IMR-90 (cell line): ENCODE results near the gene AHDC1. TPM values are rescaled to one million over a fixed set of nuclear protein-coding genes. Genes with fewer than 3 reads are reported as not detected.

ENCODE experiments used
- ATAC-seq: fragments of 200-7000 bp; cut with Tn5 transposase; 2 replicates; pipeline ENCODE4 v1.9.1; 2020; ENCODE audit warnings: low read depth, mild to moderate bottlenecking, moderate library complexity
- BruUV-seq: library from RNA; stranded (reverse); fragments of 400-500 nt; replicated peaks from 2 replicates; lab custom pipeline; 2021; lab: Mats Ljungman, UMichigan
- CTCF ChIA-PET: fragments of 300-600 bp; formaldehyde crosslinking; extraction: SDS; loops from one replicate; lab custom pipeline; 2021; ENCODE audit warnings: antibody characterized with exemption; lab: Yijun Ruan, JAX
- POLR2A ChIA-PET: fragments of 300-600 bp; sonication (Branson Sonifier 250); formaldehyde crosslinking; loops from one replicate; lab custom pipeline; 2022; ENCODE audit warnings: antibody characterized with exemption; ENCODE audit not compliant: unreplicated experiment; lab: Charles Lee
- DNase-seq: peaks from one replicate; pipeline ENCODE4 v3.0.0; 2013
- H2AFZ ChIP-seq: replicated peaks from 2 replicates; pipeline ENCODE3; 2013; ENCODE audit warnings: low read length, mild to moderate bottlenecking; ENCODE audit not compliant: poor library complexity
- H2AK5ac ChIP-seq: 2 replicates; pipeline ENCODE4 v1.6.1; 2013; ENCODE audit warnings: low read depth, low read length, inconsistent platforms
- H2AK9ac ChIP-seq: replicated peaks from 2 replicates; pipeline ENCODE3; 2013; ENCODE audit warnings: mild to moderate bottlenecking, low read depth, low read length, moderate library complexity; ENCODE audit not compliant: poor library complexity
- H2BK120ac ChIP-seq: 2 replicates; pipeline ENCODE4 v1.6.1; 2013; ENCODE audit warnings: low read depth, low read length, inconsistent platforms
- H2BK15ac ChIP-seq: 3 replicates; pipeline ENCODE4 v1.6.1; 2013; ENCODE audit warnings: low read depth, low read length, inconsistent platforms
- H2BK20ac ChIP-seq: 2 replicates; pipeline ENCODE4 v1.6.1; 2013; ENCODE audit warnings: low read depth, mild to moderate bottlenecking, inconsistent platforms, low read length, moderate library complexity
- H2BK5ac ChIP-seq: 2 replicates; pipeline ENCODE4 v1.6.1; 2013; ENCODE audit warnings: mild to moderate bottlenecking, low read depth, low read length, inconsistent platforms; ENCODE audit not compliant: poor library complexity, severe bottlenecking
- H3K14ac ChIP-seq: replicated peaks from 2 replicates; pipeline ENCODE4 v1.6.1; 2013; ENCODE audit warnings: low read depth, low read length, inconsistent platforms
- H3K18ac ChIP-seq: 2 replicates; pipeline ENCODE4 v1.6.1; 2013; ENCODE audit warnings: low read depth, low read length, control low read depth
- H3K23ac ChIP-seq: 2 replicates; pipeline ENCODE4 v1.6.1; 2013; ENCODE audit warnings: low read depth, low read length, inconsistent platforms
- H3K27ac ChIP-seq: 2 replicates; pipeline ENCODE4 v1.5.1; 2013; ENCODE audit warnings: mild to moderate bottlenecking, control low read depth, low read length; ENCODE audit not compliant: insufficient read depth
- H3K27me3 ChIP-seq: 2 replicates; pipeline ENCODE4 v1.6.1; 2013; ENCODE audit warnings: low read length; ENCODE audit not compliant: control insufficient read depth, insufficient read depth
- H3K36me3 ChIP-seq: 2 replicates; pipeline ENCODE4 v1.6.1; 2013; ENCODE audit warnings: low read length, mixed read lengths; ENCODE audit not compliant: control insufficient read depth, insufficient read depth
- H3K4ac ChIP-seq: 2 replicates; pipeline ENCODE4 v1.6.1; 2013; ENCODE audit warnings: low read depth, low read length, inconsistent platforms
- H3K4me1 ChIP-seq: 2 replicates; pipeline ENCODE4 v1.6.1; 2013; ENCODE audit warnings: low read length, mixed read lengths; ENCODE audit not compliant: control insufficient read depth, insufficient read depth
- H3K4me2 ChIP-seq: 2 replicates; pipeline ENCODE4 v1.6.1; 2013; ENCODE audit warnings: low read depth, mild to moderate bottlenecking, control low read depth, low read length, moderate library complexity
- H3K4me3 ChIP-seq: 2 replicates; pipeline ENCODE4 v1.5.1; 2013; ENCODE audit warnings: low read depth, mild to moderate bottlenecking, control low read depth, low read length, moderate library complexity; ENCODE audit not compliant: insufficient read depth
- H3K56ac ChIP-seq: 2 replicates; pipeline ENCODE4 v1.6.1; 2013; ENCODE audit warnings: low read length, inconsistent platforms; ENCODE audit not compliant: insufficient read depth; ENCODE audit errors: extremely low read depth
- H3K79me1 ChIP-seq, 2 experiments: 2 replicates each; pipeline ENCODE4 v1.6.1; 2013; ENCODE audit warnings: low read length in 2 of 2, inconsistent platforms in 1 of 2, low read depth in 1 of 2
- H3K9ac ChIP-seq: 2 replicates; pipeline ENCODE4 v1.6.1; 2013; ENCODE audit warnings: low read depth, low read length, control low read depth
- H3K9me1 ChIP-seq: 2 replicates; pipeline ENCODE4 v1.6.1; 2013; ENCODE audit warnings: low read length, inconsistent platforms; ENCODE audit not compliant: insufficient read depth
- H3K9me3 ChIP-seq: 2 replicates; pipeline ENCODE4 v1.6.1; 2013; ENCODE audit warnings: low read length; ENCODE audit not compliant: control insufficient read depth, insufficient read depth
- H4K20me1 ChIP-seq: 2 replicates; pipeline ENCODE4 v1.6.1; 2013; ENCODE audit warnings: low read length, inconsistent platforms; ENCODE audit not compliant: insufficient read depth
- H4K5ac ChIP-seq: 2 replicates; pipeline ENCODE4 v1.6.1; 2013; ENCODE audit warnings: mild to moderate bottlenecking, low read depth, low read length, control low read depth
- H4K8ac ChIP-seq, 2 experiments: 2 replicates each; pipeline ENCODE4 v1.6.1; 2013; ENCODE audit warnings: low read depth in 2 of 2, low read length in 2 of 2, control low read depth in 1 of 2, inconsistent platforms in 1 of 2
- H4K91ac ChIP-seq: 2 replicates; pipeline ENCODE4 v1.6.1; 2013; ENCODE audit warnings: low read depth, low read length, inconsistent platforms; ENCODE audit not compliant: insufficient read depth
- CEBPB ChIP-seq: IDR thresholded peaks from 2 replicates; pipeline ENCODE4 v1.6.1; 2012; ENCODE audit warnings: low read depth, low read length, improper control_type of control experiment
- ELK1 ChIP-seq: fragments of 150-350 bp; IDR thresholded peaks from 2 replicates; pipeline ENCODE4 v1.6.1; 2016; ENCODE audit warnings: low read depth, mild to moderate bottlenecking, low read length, moderate library complexity, borderline replicate concordance
- FOS ChIP-seq: fragments of 150-350 bp; IDR thresholded peaks from 2 replicates; pipeline ENCODE4 v1.6.1; 2016; ENCODE audit warnings: low read depth, low read length
- MAFK ChIP-seq: IDR thresholded peaks from 2 replicates; pipeline ENCODE4 v1.6.1; 2012; ENCODE audit warnings: low read depth, low read length, improper control_type of control experiment
- NFE2L2 ChIP-seq: fragments of 150-350 bp; IDR thresholded peaks from 2 replicates; pipeline ENCODE4 v1.6.1; 2016; ENCODE audit warnings: low read depth, mild to moderate bottlenecking, low read length
- RCOR1 ChIP-seq: IDR thresholded peaks from 2 replicates; pipeline ENCODE4 v1.6.1; 2012; ENCODE audit warnings: mild to moderate bottlenecking, low read length, improper control_type of control experiment; ENCODE audit not compliant: insufficient replicate concordance
- RFX5 ChIP-seq: IDR thresholded peaks from 2 replicates; pipeline ENCODE4 v1.8.0; 2012; ENCODE audit warnings: low read depth, mild to moderate bottlenecking, low read length, moderate library complexity
- WGBS, 2 experiments: methylation state at CpG; one replicate each; pipeline versions ENCODE4 v1.1.5 to v1.1.7; 2013; ENCODE audit warnings: missing lambda C conversion rate in 2 of 2; ENCODE audit not compliant: insufficient read length in 1 of 2; ENCODE audit errors: extremely low coverage in 2 of 2; 5-methylcytosine and 5-hydroxymethylcytosine counted together
- dilution Hi-C: fragments of 300-500 bp; cut with HindIII; formaldehyde crosslinking; loops from one replicate; pipeline ENCODE4 v1.14.3; 2018; ENCODE audit warnings: low sequenced_read_pairs; ENCODE audit not compliant: unreplicated experiment
- in situ Hi-C: fragments of 300-500 bp; cut with MboI; formaldehyde crosslinking; loops from 3 replicates; pipeline ENCODE4 v1.14.3; 2019; ENCODE audit warnings: low sequenced_read_pairs, inconsistent platforms, mixed read lengths
- intact Hi-C: fragments of 100-400 bp; cut with micrococcal nuclease; formaldehyde crosslinking; loops from 2 replicates; pipeline ENCODE4 v1.10.0; 2022
- polyA plus RNA-seq, 3 experiments: library from polyadenylated mRNA; depleted of rRNA; stranded (reverse); fragments of >200 nt; gene quantifications; 2 replicates each; pipeline ENCODE4 v1.2.3, GENCODE V29; 2012; ENCODE audit warnings: low replicate concordance in 1 of 3
- total RNA-seq: library from RNA; depleted of rRNA; stranded (reverse); fragments of >200 nt; gene quantifications from 2 replicates; pipeline ENCODE4 v1.2.3, GENCODE V29; 2012

Gene AHDC1
- total and polyA plus RNA-seq, 2 of the 4 experiments (the other 2 are of a cell fraction) = 2.0 to 11.6 TPM

GRCh38 chr1:27504588-27505419, 99.1 kb downstream of the AHDC1 start:
- H3K18ac ChIP-seq = peak overlapping the region; percentile 80
- no peak overlapping the region for H3K4me3 ChIP-seq
- peaks cover 15% of the 10 kb centered on the region for H3K4me1 ChIP-seq
- H2BK120ac ChIP-seq = peak overlapping the region; percentile 75; the same call in 1 of the 2 replicates
- no peaks in the 10 kb centered on the region for H3K27me3 ChIP-seq
- peak overlapping the region; percentile 50 for H2BK20ac ChIP-seq
- H3K4me2 ChIP-seq = peak overlapping the region; percentile 6; the same call in 1 of the 2 replicates
- no peaks in the 10 kb centered on the region for H4K20me1 ChIP-seq
- no peak for TF ChIP-seq RFX5
- no peak for TF ChIP-seq RCOR1
- TF ChIP-seq NFE2L2 = no peak
- no peak for TF ChIP-seq ELK1
- no peak for TF ChIP-seq MAFK
- no peak for TF ChIP-seq FOS
- no peak for TF ChIP-seq CEBPB
- no peaks in the 10 kb centered on the region for H3K36me3 ChIP-seq
- peak overlapping the region; percentile 83; the same call in 2 of the 3 replicates for H2BK15ac ChIP-seq
- H3K56ac ChIP-seq = no peak overlapping the region; the same call in 1 of the 2 replicates
- peak overlapping the region; percentile 92 for H2AFZ ChIP-seq
- intact Hi-C loops = no loop called here
- peak overlapping the region; percentile 54 for H3K9ac ChIP-seq
- no TSS peak for BruUV-seq
- ChIA-PET POLR2A (interaction anchor here (0.5 kb wide), 1 partner anchor 86 kb away, joined by 7 read pairs; no protein-coding TSS in a partner anchor), CTCF (interaction anchor here (1.2 kb wide), 1 partner anchor 8 kb away, joined by 3 read pairs; no protein-coding TSS in a partner anchor)
- peak overlapping the region; percentile 50; the same call in 1 of the 2 replicates for H2AK5ac ChIP-seq
- H3K14ac ChIP-seq = peak overlapping the region; percentile 50
- peak overlapping the region; percentile 91 to 96 for H4K8ac ChIP-seq
- H4K5ac ChIP-seq = peak overlapping the region; percentile 68
- peak overlapping the region; percentile 52 for H3K27ac ChIP-seq
- H3K9me3 ChIP-seq = no peaks in the 10 kb centered on the region
- WGBS, 2 experiments = 42% methylated on average over 2 of the region's 13 CpGs; no CpG with 5 or more reads in 1 of the 2 experiments
- peak overlapping the region; percentile 87 for H2AK9ac ChIP-seq
- dilution Hi-C loops = no loop called here
- peak overlapping the region; percentile 86 for H3K4ac ChIP-seq
- peak; percentile 83 for ATAC-seq
- H4K91ac ChIP-seq = peak overlapping the region; percentile 77
- peak overlapping the region; percentile 29; the same call in 1 of the 2 replicates for H3K23ac ChIP-seq
- H3K9me1 ChIP-seq = peaks cover 4% of the 10 kb centered on the region; the same call in 1 of the 2 replicates
- H3K79me1 ChIP-seq = no peaks in the 10 kb centered on the region
- in situ Hi-C loops = no loop called here
- peak overlapping the region; percentile 66 for H2BK5ac ChIP-seq
- DNase-seq = peak; percentile 49
